BE2C (cell line): ENCODE results near the gene PRKD1.

Experiments
- DNase-seq: peaks from one replicate; pipeline ENCODE4 v3.0.0-alpha.2; 2020
- H3K27me3 ChIP-seq: fragments of 250-450 bp; sonication (Bioruptor Pico); 2 replicates; pipeline ENCODE4 v1.5.1; 2020; ENCODE audit warnings: mild to moderate bottlenecking
- H3K36me3 ChIP-seq: fragments of 250-450 bp; sonication (Bioruptor Pico); 2 replicates; pipeline ENCODE4 v1.5.1; 2020; ENCODE audit warnings: mild to moderate bottlenecking
- H3K4me1 ChIP-seq: fragments of 250-450 bp; sonication (Bioruptor Pico); 2 replicates; pipeline ENCODE4 v1.5.1; 2020
- H3K4me3 ChIP-seq: 2 replicates; pipeline ENCODE4 v1.5.1; 2011; ENCODE audit warnings: low read depth, low read length
- H3K9me3 ChIP-seq: fragments of 250-450 bp; sonication (Bioruptor Pico); 2 replicates; pipeline ENCODE4 v1.5.1; 2020
- TF ChIP-seq, protein P1 (sequence below): IDR thresholded peaks from 2 replicates; pipeline ENCODE4 v1.5.1; 2012; ENCODE audit warnings: mild to moderate bottlenecking, low read depth, low read length

Gene PRKD1

DNA sequence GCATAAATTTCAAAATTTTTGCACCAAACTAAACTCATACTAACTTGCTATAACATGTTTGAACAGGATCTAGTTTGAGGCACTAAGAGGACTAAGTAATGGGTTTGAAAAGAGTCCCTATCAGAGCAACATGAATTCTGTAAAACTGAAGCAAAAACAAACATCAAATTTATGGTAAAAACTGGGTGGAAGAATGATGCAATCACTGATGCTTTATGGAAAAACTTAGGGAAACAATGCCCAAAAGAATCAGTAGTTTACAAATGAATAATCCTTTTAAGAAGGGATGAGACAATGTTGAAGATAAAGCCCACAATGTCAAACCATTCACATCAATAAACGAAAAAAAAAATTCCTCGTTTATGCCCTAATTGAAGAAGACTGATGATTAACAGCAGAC, 88.9 kb downstream of the PRKD1 start:
- Histone ChIP-seq H3K9me3 (no peaks in the 10 kb centered on the region; the same call in 1 of the 2 replicates), H3K27me3 (no peaks in the 10 kb centered on the region), H3K4me1 (no peaks in the 10 kb centered on the region), H3K36me3 (no peaks in the 10 kb centered on the region), H3K4me3 (no peak overlapping the region)
- TF ChIP-seq, protein P1, sequence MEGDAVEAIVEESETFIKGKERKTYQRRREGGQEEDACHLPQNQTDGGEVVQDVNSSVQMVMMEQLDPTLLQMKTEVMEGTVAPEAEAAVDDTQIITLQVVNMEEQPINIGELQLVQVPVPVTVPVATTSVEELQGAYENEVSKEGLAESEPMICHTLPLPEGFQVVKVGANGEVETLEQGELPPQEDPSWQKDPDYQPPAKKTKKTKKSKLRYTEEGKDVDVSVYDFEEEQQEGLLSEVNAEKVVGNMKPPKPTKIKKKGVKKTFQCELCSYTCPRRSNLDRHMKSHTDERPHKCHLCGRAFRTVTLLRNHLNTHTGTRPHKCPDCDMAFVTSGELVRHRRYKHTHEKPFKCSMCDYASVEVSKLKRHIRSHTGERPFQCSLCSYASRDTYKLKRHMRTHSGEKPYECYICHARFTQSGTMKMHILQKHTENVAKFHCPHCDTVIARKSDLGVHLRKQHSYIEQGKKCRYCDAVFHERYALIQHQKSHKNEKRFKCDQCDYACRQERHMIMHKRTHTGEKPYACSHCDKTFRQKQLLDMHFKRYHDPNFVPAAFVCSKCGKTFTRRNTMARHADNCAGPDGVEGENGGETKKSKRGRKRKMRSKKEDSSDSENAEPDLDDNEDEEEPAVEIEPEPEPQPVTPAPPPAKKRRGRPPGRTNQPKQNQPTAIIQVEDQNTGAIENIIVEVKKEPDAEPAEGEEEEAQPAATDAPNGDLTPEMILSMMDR = no peak
- DNase-seq = no peak

DNA sequence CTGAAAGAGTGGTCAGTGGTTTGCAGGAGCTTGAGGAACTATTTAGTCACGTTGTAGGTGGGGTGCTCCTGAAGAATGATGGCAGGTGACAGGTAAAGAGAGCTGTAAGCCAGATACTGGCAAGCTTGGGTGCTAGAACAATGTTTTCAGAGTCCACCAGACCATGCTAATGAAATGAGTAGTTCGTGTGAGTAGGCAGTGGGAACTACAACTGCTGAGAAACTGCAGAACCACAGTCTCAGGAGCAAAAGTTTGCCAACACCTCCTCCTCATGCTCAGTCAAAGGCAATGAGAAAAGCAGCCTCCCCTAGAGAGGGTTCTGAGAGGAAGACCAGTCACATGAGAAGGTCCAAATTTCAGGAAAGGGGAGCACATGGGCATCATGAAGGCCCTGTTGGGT, 91.3 kb downstream of the PRKD1 start:
- no peak overlapping the region for H3K4me3 ChIP-seq
- H3K4me1 ChIP-seq = no peaks in the 10 kb centered on the region
- H3K9me3 ChIP-seq = no peaks in the 10 kb centered on the region; the same call in 1 of the 2 replicates
- H3K36me3 ChIP-seq = no peaks in the 10 kb centered on the region
- H3K27me3 ChIP-seq = no peaks in the 10 kb centered on the region
- no peak for DNase-seq
- TF ChIP-seq, protein P1 = no peak

GRCh38 chr14:29832042-29832441, 95.6 kb downstream of the PRKD1 start:
- Histone ChIP-seq H3K27me3 (no peaks in the 10 kb centered on the region), H3K4me3 (no peak overlapping the region), H3K4me1 (no peaks in the 10 kb centered on the region), H3K9me3 (no peaks in the 10 kb centered on the region), H3K36me3 (no peaks in the 10 kb centered on the region)
- TF ChIP-seq, protein P1 = no peak
- no peak for DNase-seq

DNA sequence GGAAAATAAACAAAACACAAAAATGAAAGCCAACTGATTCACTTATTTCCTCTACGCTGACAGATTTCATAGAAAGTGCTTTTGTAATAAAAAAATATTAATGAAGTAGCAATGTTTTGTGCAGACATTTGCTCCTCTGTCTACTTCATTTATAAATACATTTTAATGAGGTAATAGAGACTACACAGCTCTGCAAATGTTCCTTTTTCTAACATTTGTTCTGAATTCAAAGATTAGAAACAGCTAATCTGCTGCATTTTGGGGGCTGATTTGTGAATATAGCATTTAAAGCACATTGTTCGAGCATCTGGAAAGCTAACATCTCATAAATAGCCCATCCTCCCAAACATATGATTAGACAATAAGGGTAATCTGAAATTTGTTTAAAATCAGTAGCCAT, 97.8 kb downstream of the PRKD1 start:
- Histone ChIP-seq H3K4me3 (no peak overlapping the region), H3K27me3 (no peaks in the 10 kb centered on the region), H3K4me1 (no peaks in the 10 kb centered on the region), H3K9me3 (no peaks in the 10 kb centered on the region), H3K36me3 (no peaks in the 10 kb centered on the region)
- TF ChIP-seq, protein P1 = no peak
- no peak for DNase-seq

GRCh38 chr14:29823816-29824215, 103.8 kb downstream of the PRKD1 start:
- H3K4me1 ChIP-seq = no peaks in the 10 kb centered on the region
- H3K9me3 ChIP-seq = no peaks in the 10 kb centered on the region
- TF ChIP-seq, protein P1 = no peak
- no peaks in the 10 kb centered on the region for H3K36me3 ChIP-seq
- no peaks in the 10 kb centered on the region for H3K27me3 ChIP-seq
- no peak overlapping the region for H3K4me3 ChIP-seq
- no peak for DNase-seq

DNA sequence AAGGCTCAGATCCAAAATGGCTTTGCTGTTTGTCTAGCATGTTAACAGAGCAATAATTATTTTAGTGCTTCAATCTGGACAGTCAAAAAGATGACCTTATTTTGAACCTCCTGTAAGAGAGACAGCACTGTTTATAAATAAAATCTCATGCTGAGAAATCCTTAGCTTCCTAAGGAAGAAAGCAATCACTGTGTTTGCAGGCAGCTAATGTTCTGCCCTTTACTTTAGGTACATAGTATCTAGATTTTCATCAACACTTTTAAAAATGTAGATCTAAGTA, 105.3 kb downstream of the PRKD1 start:
- H3K4me1 ChIP-seq = no peaks in the 10 kb centered on the region

More for the DNA sequence above, 105.3 kb downstream of the PRKD1 start:
- no peak overlapping the region for H3K4me3 ChIP-seq
- TF ChIP-seq, protein P1 = no peak
- no peak for DNase-seq
- no peaks in the 10 kb centered on the region for H3K27me3 ChIP-seq
- H3K36me3 ChIP-seq = no peaks in the 10 kb centered on the region
- no peaks in the 10 kb centered on the region for H3K9me3 ChIP-seq
